ENCODE results near the gene ATRIP.
"Not testable (repeated sequence)": the region's sequence is repeated elsewhere in the genome, so short reads cannot be mapped to it uniquely, and the experiment has no call there.

ATRIP gene

GRCh38 chr3:48436477-48436787 lies 10.1 kb upstream of the ATRIP start:
- Mint-ChIP-seq H3K27me3 (no peaks in the 10 kb centered on the region), H3K4me3 (no peak overlapping the region), H3K27ac (no peak overlapping the region), H3K36me3 (ENCODE audit: low read depth) (peaks cover 37% of the 10 kb centered on the region), H3K9me3 (no peaks in the 10 kb centered on the region), H3K4me1 (ENCODE audit: low read depth) (peaks cover 34% of the 10 kb centered on the region)

DNA sequence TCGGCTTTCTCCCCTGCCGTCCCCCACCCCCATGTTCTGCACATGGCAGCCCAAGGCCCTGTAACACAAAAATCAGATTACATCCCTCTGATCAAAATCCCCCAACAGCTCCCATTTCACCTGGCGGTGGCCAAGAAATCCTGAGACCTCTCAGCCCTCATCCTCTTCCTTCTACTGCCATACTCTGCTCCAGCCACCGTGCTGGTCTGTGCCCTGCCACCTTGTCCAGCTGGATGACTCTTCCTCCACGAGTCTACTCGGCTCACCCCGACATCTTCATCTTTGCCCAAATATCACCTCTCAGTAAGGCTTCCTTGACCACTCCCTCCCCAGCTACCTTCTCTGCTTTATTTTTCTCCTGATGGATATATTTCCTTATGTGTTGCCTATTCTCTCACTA lies 9.7 kb upstream of the ATRIP start:
- Mint-ChIP-seq H3K27ac (no peak overlapping the region), H3K4me3 (no peak overlapping the region), H3K36me3 (ENCODE audit: low read depth) (peaks cover 37% of the 10 kb centered on the region), H3K4me1 (ENCODE audit: low read depth) (peaks cover 39% of the 10 kb centered on the region), H3K9me3 (no peaks in the 10 kb centered on the region), H3K27me3 (no peaks in the 10 kb centered on the region)

- peaks cover 42% of the 10 kb centered on the region for H3K36me3 Mint-ChIP-seq (ENCODE audit: low read depth)
- H3K4me1 Mint-ChIP-seq (ENCODE audit: low read depth), result peaks cover 48% of the 10 kb centered on the region
- no peak overlapping the region for H3K27ac Mint-ChIP-seq
- H3K9me3 Mint-ChIP-seq, result no peaks in the 10 kb centered on the region
- no peaks in the 10 kb centered on the region for H3K27me3 Mint-ChIP-seq
- H3K4me3 Mint-ChIP-seq, result no peak overlapping the region
These were observed 8.7 kb upstream of the ATRIP start for GRCh38 chr3:48437812-48438211.

- Mint-ChIP-seq H3K4me3 (peak within 1 kb of the TSS; percentile 100), H3K27me3 (no peaks in the 10 kb centered on the region), H3K27ac (peak within 1 kb of the TSS; percentile 99)
These were observed 6.5 kb upstream of the ATRIP start, which contains the start of the genes CCDC51 and TMA7 for GRCh38 chr3:48439820-48440589. Gene CCDC51, minus strand, starts transcription at chr3:48440119. Its CDS starts 4,991 bp downstream, at chr3:48435128. Gene TMA7, plus strand, starts transcription at chr3:48440257. Its CDS starts 40 bp downstream, at chr3:48440297.

DNA sequence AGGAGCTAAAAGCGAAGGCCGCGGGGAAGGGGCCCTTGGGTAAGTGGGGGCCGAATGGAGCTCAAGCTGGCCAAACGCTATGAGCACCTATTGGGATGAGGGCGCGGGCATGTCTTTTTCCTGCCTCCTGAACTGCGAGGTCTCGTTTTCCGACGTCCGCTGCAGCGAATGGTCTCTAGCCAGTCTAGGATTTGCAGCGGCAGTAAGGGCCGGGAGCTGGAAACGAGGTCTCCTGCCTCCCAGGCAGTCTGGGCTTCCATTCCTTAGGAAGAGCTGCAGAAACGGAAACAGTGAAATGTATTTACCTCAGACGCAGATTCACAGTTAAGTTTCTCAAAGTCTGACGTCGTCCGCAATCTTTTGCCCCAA lies 6.0 kb upstream of the ATRIP start:
- Mint-ChIP-seq H3K4me1 (ENCODE audit: low read depth) (peaks cover 52% of the 10 kb centered on the region), H3K27me3 (no peaks in the 10 kb centered on the region), H3K9me3 (no peaks in the 10 kb centered on the region), H3K4me3 (peak overlapping the region; percentile 100), H3K36me3 (ENCODE audit: low read depth) (peaks cover 42% of the 10 kb centered on the region), H3K27ac (peak overlapping the region; percentile 99)

More at GRCh38 chr3:48439820-48440589, 6.5 kb upstream of the ATRIP start, which contains the start of the genes CCDC51 and TMA7:
- Mint-ChIP-seq H3K9me3 (no peaks in the 10 kb centered on the region), H3K4me1 (ENCODE audit: low read depth) (peaks cover 49% of the 10 kb centered on the region), H3K36me3 (ENCODE audit: low read depth) (peaks cover 42% of the 10 kb centered on the region)

GRCh38 chr3:48441940-48442339 lies 4.6 kb upstream of the ATRIP start:
- H3K4me3 Mint-ChIP-seq, result peak overlapping the region; percentile 100
- H3K4me1 Mint-ChIP-seq (ENCODE audit: low read depth), result peaks cover 61% of the 10 kb centered on the region
- H3K27ac Mint-ChIP-seq, result peak overlapping the region; percentile 88
- no peaks in the 10 kb centered on the region for H3K27me3 Mint-ChIP-seq
- H3K9me3 Mint-ChIP-seq, result no peaks in the 10 kb centered on the region
- H3K36me3 Mint-ChIP-seq (ENCODE audit: low read depth), result peaks cover 50% of the 10 kb centered on the region

DNA sequence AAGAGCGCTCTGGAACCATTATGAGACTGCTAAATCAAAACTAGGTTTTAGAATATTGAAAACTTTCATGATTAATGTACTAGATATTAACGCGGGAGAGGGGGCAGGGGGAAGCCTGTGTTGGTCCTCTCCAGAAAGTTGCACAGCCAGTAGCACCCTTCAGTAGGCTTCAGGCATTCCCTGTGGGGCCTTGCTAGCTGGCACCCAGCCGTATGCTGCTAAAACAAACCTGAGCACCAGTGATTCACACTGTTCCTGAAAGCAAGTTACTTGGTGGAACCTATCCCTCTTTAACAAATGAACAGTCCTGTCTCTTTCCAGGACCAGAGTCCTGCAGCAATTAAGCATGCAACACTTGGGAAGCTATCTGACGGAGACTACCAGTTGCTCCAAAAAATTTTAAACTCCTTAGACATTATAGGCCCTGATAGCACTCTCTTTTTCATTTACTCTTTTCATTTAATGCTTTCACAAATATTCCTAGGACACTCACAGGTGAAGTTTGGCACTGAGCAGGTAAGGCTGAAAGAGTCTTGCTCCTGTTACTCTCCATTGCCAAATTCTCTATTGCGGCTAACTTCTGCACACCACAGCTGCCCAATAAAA lies 1.2 kb upstream of the ATRIP start:
- Mint-ChIP-seq H3K27ac (peak overlapping the region; percentile 95), H3K9me3 (no peaks in the 10 kb centered on the region), H3K36me3 (ENCODE audit: low read depth) (peaks cover 61% of the 10 kb centered on the region), H3K4me3 (peak overlapping the region; percentile 100), H3K27me3 (no peaks in the 10 kb centered on the region), H3K4me1 (ENCODE audit: low read depth) (peaks cover 60% of the 10 kb centered on the region)

GRCh38 chr3:48446043-48446424 lies 503 bp upstream of the ATRIP start:
- Mint-ChIP-seq H3K9me3 (no peaks in the 10 kb centered on the region), H3K4me1 (ENCODE audit: low read depth) (peaks cover 56% of the 10 kb centered on the region), H3K4me3 (peak overlapping the region; percentile 100), H3K27ac (peak overlapping the region; percentile 95), H3K36me3 (ENCODE audit: low read depth) (peaks cover 57% of the 10 kb centered on the region), H3K27me3 (no peaks in the 10 kb centered on the region)

DNA sequence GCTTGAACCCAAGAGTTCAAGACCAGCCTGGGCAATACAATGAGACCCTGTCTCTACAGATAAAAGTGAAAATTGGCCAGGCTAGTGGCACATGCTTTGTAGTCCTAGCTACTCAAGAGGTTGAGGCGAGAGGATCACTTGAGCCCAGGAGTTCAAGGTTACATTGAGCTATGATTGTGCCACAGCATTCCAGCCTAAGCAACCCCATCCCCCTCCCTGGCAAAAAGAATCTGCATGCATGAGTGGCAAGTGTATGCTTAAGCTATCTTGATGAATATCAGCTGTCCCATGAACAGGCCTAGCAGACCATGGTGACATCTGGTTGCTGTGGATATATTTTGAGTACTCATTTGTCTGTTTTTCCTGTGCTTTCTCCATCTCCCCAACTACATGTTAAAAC lies 4.7 kb downstream of the ATRIP start:
- no peak overlapping the region for H3K4me3 Mint-ChIP-seq
- H3K4me1 Mint-ChIP-seq (ENCODE audit: low read depth), result peaks cover 22% of the 10 kb centered on the region
- H3K27ac Mint-ChIP-seq, result peak overlapping the region; percentile 10
- H3K27me3 Mint-ChIP-seq, result no peaks in the 10 kb centered on the region
- peaks cover 65% of the 10 kb centered on the region for H3K36me3 Mint-ChIP-seq (ENCODE audit: low read depth)
- H3K9me3 Mint-ChIP-seq, result no peaks in the 10 kb centered on the region

GRCh38 chr3:48456456-48456855 lies 9.9 kb downstream of the ATRIP start:
- Mint-ChIP-seq H3K9me3 (no peaks in the 10 kb centered on the region), H3K4me1 (ENCODE audit: low read depth) (no peaks in the 10 kb centered on the region), H3K4me3 (no peak overlapping the region), H3K27me3 (no peaks in the 10 kb centered on the region), H3K36me3 (ENCODE audit: low read depth) (peaks cover 73% of the 10 kb centered on the region), H3K27ac (no peak overlapping the region)

- Mint-ChIP-seq H3K27me3 (no peaks in the 10 kb centered on the region), H3K4me3 (no peak overlapping the region), H3K36me3 (ENCODE audit: low read depth) (peaks cover 45% of the 10 kb centered on the region), H3K4me1 (ENCODE audit: low read depth) (no peaks in the 10 kb centered on the region), H3K9me3 (no peaks in the 10 kb centered on the region), H3K27ac (no peak overlapping the region)
These were observed 12.8 kb downstream of the ATRIP start for GRCh38 chr3:48459331-48459730.

GRCh38 chr3:48459773-48460516 lies 13.4 kb downstream of the ATRIP start:
- Mint-ChIP-seq H3K9me3 (no peaks in the 10 kb centered on the region), H3K36me3 (ENCODE audit: low read depth) (peaks cover 39% of the 10 kb centered on the region), H3K4me3 (no peak overlapping the region), H3K4me1 (ENCODE audit: low read depth) (no peaks in the 10 kb centered on the region), H3K27me3 (no peaks in the 10 kb centered on the region), H3K27ac (no peak overlapping the region)

DNA sequence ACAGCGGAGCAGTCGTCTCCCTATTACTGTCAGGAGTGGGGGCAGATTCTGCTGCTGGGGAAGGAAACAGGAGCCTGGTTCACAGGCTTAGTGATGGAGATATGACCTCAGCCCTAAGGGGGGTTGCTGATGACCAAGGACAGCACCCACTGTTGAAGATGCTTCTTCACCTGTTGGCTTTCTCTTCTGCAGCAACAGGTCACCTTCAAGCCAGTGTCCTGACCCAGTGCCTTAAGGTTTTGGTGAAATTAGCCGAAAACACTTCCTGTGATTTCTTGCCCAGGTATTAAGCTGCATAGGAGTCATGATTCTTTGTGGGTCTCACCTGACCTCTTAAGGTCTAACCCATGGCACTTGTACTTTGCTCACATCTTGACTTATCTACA lies 14.0 kb downstream of the ATRIP start:
- peaks cover 34% of the 10 kb centered on the region for H3K36me3 Mint-ChIP-seq (ENCODE audit: low read depth)

GRCh38 chr3:48461767-48462166 lies 15.2 kb downstream of the ATRIP start:
- H3K36me3 Mint-ChIP-seq (ENCODE audit: low read depth), result peaks cover 32% of the 10 kb centered on the region
- not testable (repeated sequence) for H3K27ac Mint-ChIP-seq, H3K9me3 Mint-ChIP-seq, H3K4me3 Mint-ChIP-seq, H3K27me3 Mint-ChIP-seq
- peaks cover 13% of the 10 kb centered on the region for H3K4me1 Mint-ChIP-seq (ENCODE audit: low read depth)

More for the DNA sequence above, 14.0 kb downstream of the ATRIP start:
- H3K27ac Mint-ChIP-seq, result no peak overlapping the region
- no peak overlapping the region for H3K4me3 Mint-ChIP-seq
- no peaks in the 10 kb centered on the region for H3K9me3 Mint-ChIP-seq
- H3K27me3 Mint-ChIP-seq, result no peaks in the 10 kb centered on the region
- H3K4me1 Mint-ChIP-seq (ENCODE audit: low read depth), result peaks cover 5% of the 10 kb centered on the region

- peaks cover 44% of the 10 kb centered on the region for H3K36me3 Mint-ChIP-seq (ENCODE audit: low read depth)
These were observed 17.2 kb downstream of the ATRIP start for GRCh38 chr3:48463703-48464102.

More at GRCh38 chr3:48463703-48464102, 17.2 kb downstream of the ATRIP start:
- H3K27me3 Mint-ChIP-seq, result no peaks in the 10 kb centered on the region
- H3K4me1 Mint-ChIP-seq (ENCODE audit: low read depth), result peaks cover 31% of the 10 kb centered on the region
- H3K27ac Mint-ChIP-seq, result peak overlapping the region; percentile 3
- no peak overlapping the region for H3K4me3 Mint-ChIP-seq
- H3K9me3 Mint-ChIP-seq, result no peaks in the 10 kb centered on the region

All from stimulated activated naive CD8-positive, alpha-beta T cell treated with anti-CD3 and anti-CD28 coated beads, Interleukin-15, Interleukin-2, amounts not matched to agents 100 ng/mL and 50 ng/mL, for 24 hours (primary cell).